Ascending aorta (tissue), 2 donors: ENCODE results near the gene SENP5. TPM values are rescaled to one million over a fixed set of nuclear protein-coding genes. Genes with fewer than 3 reads are reported as not detected.
A peak's percentile ranks its signal among the peaks of the same experiment; 100 is the strongest.

Experiments
- DNase-seq, 2 donors: peaks; one replicate each; pipeline ENCODE4 v3.0.0-alpha.2; 2019; ENCODE audit warnings: low spot score in 2 of 2
- H3K27ac ChIP-seq, 2 donors: fragments of 200-600 bp; sonication (generic); one replicate each; pipeline ENCODE4 v1.5.1; 2016 to 2017; ENCODE audit warnings: mild to moderate bottlenecking in 1 of 2
- H3K27me3 ChIP-seq: fragments of 200-600 bp; sonication (generic); one replicate; pipeline ENCODE4 v1.5.1; 2017
- H3K36me3 ChIP-seq, 2 donors: fragments of 200-600 bp; sonication (generic); one replicate each; pipeline ENCODE4 v1.5.1; 2016
- H3K4me1 ChIP-seq, 2 donors: fragments of 200-600 bp; sonication (generic); one replicate each; pipeline ENCODE4 v1.5.1; 2016 to 2017; ENCODE audit warnings: mild to moderate bottlenecking in 1 of 2
- H3K4me3 ChIP-seq, 2 donors: fragments of 200-600 bp; sonication (generic); one replicate each; pipeline ENCODE4 v1.5.1; 2016 to 2017; ENCODE audit warnings: mild to moderate bottlenecking in 1 of 2
- H3K9me3 ChIP-seq, 2 donors: fragments of 200-600 bp; sonication (generic); one replicate each; pipeline ENCODE4 v1.5.1; 2016
- CTCF ChIP-seq, 3 experiments: fragments of 200-600 bp in 2 of 3; fragments of 450-650 bp in 1 of 3; sonication (generic) in 2 of 3; IDR thresholded peaks; one replicate each; pipeline ENCODE4 v1.5.1; 2016 to 2019; ENCODE audit warnings: antibody characterized with exemption in 3 of 3, mild to moderate bottlenecking in 1 of 3, moderate library complexity in 1 of 3
- intact Hi-C: fragments of 100-400 bp; cut with DNase I; formaldehyde crosslinking; loops from one replicate; pipeline ENCODE4 v1.15.1; 2023
- total RNA-seq: library from RNA; depleted of rRNA; stranded (reverse); fragments of >200 nt; gene quantifications from one replicate; pipeline ENCODE4 v1.1.0, GENCODE V29; 2016

Gene SENP5
- total RNA-seq, 1 donor from 2014 or later = 11.0 TPM

GRCh38 chr3:196975349-196975748, 107.6 kb downstream of the SENP5 start:
- H3K9me3 ChIP-seq = no peaks in the 10 kb centered on the region
- no peaks in the 10 kb centered on the region for H3K4me1 ChIP-seq
- no peaks in the 10 kb centered on the region for H3K36me3 ChIP-seq
- H3K27ac ChIP-seq = no peak overlapping the region
- peak in 1 of 2 donors; percentile 46 for DNase-seq
- intact Hi-C loops = no loop called here
- H3K27me3 ChIP-seq = no peaks in the 10 kb centered on the region
- no peak overlapping the region for H3K4me3 ChIP-seq
- TF ChIP-seq CTCF (IDR thresholded peaks at IDR 0.05) = no peak

GRCh38 chr3:196976941-196977340, 109.2 kb downstream of the SENP5 start:
- TF ChIP-seq CTCF (IDR thresholded peaks at IDR 0.05) = no peak
- Histone ChIP-seq H3K4me3 (no peak overlapping the region), H3K27me3 (no peaks in the 10 kb centered on the region), H3K36me3 (no peaks in the 10 kb centered on the region), H3K4me1 (no peaks in the 10 kb centered on the region), H3K9me3 (no peaks in the 10 kb centered on the region), H3K27ac (no peak overlapping the region)
- intact Hi-C loops = no loop called here
- DNase-seq = peak in 1 of 2 donors; percentile 42

- intact Hi-C loops = loop anchor here (2.0 kb wide), 1 partner anchor 207 kb away; no protein-coding TSS in a partner anchor
- no peak for DNase-seq
Measured at GRCh38 chr3:196979545-196979944, 111.8 kb downstream of the SENP5 start.

GRCh38 chr3:196981657-196982056, 113.9 kb downstream of the SENP5 start:
- no peak for TF ChIP-seq CTCF (IDR thresholded peaks at IDR 0.05)
- DNase-seq = no peak
- H3K27me3 ChIP-seq = no peaks in the 10 kb centered on the region
- no peak overlapping the region for H3K27ac ChIP-seq
- intact Hi-C loops = no loop called here
- no peak overlapping the region for H3K4me3 ChIP-seq
- no peaks in the 10 kb centered on the region for H3K36me3 ChIP-seq
- H3K4me1 ChIP-seq = no peaks in the 10 kb centered on the region
- no peaks in the 10 kb centered on the region for H3K9me3 ChIP-seq

More at GRCh38 chr3:196979545-196979944, 111.8 kb downstream of the SENP5 start:
- no peak overlapping the region for H3K4me3 ChIP-seq
- no peaks in the 10 kb centered on the region for H3K9me3 ChIP-seq
- H3K36me3 ChIP-seq = no peaks in the 10 kb centered on the region
- no peaks in the 10 kb centered on the region for H3K4me1 ChIP-seq
- no peaks in the 10 kb centered on the region for H3K27me3 ChIP-seq
- TF ChIP-seq CTCF (IDR thresholded peaks at IDR 0.05) = no peak
- H3K27ac ChIP-seq = no peak overlapping the region

- Histone ChIP-seq H3K36me3 (no peaks in the 10 kb centered on the region), H3K4me3 (no peak overlapping the region), H3K27me3 (no peaks in the 10 kb centered on the region), H3K4me1 (no peaks in the 10 kb centered on the region), H3K9me3 (no peaks in the 10 kb centered on the region), H3K27ac (no peak overlapping the region)
- no peak for DNase-seq
- TF ChIP-seq CTCF (IDR thresholded peaks at IDR 0.05) = no peak
- intact Hi-C loops = no loop called here
Measured at GRCh38 chr3:196983186-196983585, 115.5 kb downstream of the SENP5 start.

Other genes starting within 250 kb of the SENP5 start
- 22.6 TPM for gene NRROS, start 228.2 kb upstream of the SENP5 start, total RNA-seq
- gene CEP19, start 155.7 kb upstream of the SENP5 start, total RNA-seq = 2.6 TPM
- 47.7 TPM for gene PIGX, start 155.5 kb upstream of the SENP5 start, total RNA-seq
- gene PAK2, start 128.1 kb upstream of the SENP5 start, total RNA-seq = 24.4 TPM
- 16.9 TPM for gene NCBP2, start 74.6 kb downstream of the SENP5 start, total RNA-seq
- 0.96 TPM for gene PIGZ, start 100.9 kb downstream of the SENP5 start, total RNA-seq
- gene MELTF, start 161.9 kb downstream of the SENP5 start, total RNA-seq = 21.6 TPM